Parathyroid adenoma (tissue), 2 donors: Measurements from ENCODE around the gene OR5B21.

Experiments used
- H2AFZ ChIP-seq: fragments of 300-600 bp; sonication (generic); one replicate; pipeline ENCODE4 v1.7.0; 2017; ENCODE audit warnings: antibody characterized with exemption, mild to moderate bottlenecking
- H3K27ac ChIP-seq: fragments of 300-600 bp; sonication (generic); one replicate; pipeline ENCODE4 v1.7.0; 2017
- H3K27me3 ChIP-seq: fragments of 300-600 bp; sonication (generic); one replicate; pipeline ENCODE4 v1.7.0; 2017; ENCODE audit warnings: low read length; ENCODE audit not compliant: control insufficient read depth, insufficient read depth
- H3K36me3 ChIP-seq: fragments of 300-600 bp; sonication (generic); one replicate; pipeline ENCODE4 v1.7.0; 2017; ENCODE audit warnings: low read length; ENCODE audit not compliant: control insufficient read depth, insufficient read depth
- H3K4me1 ChIP-seq: fragments of 300-600 bp; sonication (generic); one replicate; pipeline ENCODE4 v1.7.0; 2017; ENCODE audit warnings: control low read depth
- H3K4me2 ChIP-seq: fragments of 300-600 bp; sonication (generic); one replicate; pipeline ENCODE4 v1.7.0; 2017; ENCODE audit warnings: low read length
- H3K4me3 ChIP-seq: fragments of 300-600 bp; sonication (generic); one replicate; pipeline ENCODE4 v1.7.0; 2017; ENCODE audit warnings: low read depth, low read length
- H3K79me2 ChIP-seq: fragments of 300-600 bp; sonication (generic); one replicate; pipeline ENCODE4 v1.7.0; 2017; ENCODE audit warnings: control low read depth
- H3K9ac ChIP-seq: fragments of 300-600 bp; sonication (generic); one replicate; pipeline ENCODE4 v1.7.0; 2017; ENCODE audit warnings: mild to moderate bottlenecking
- H3K9me3 ChIP-seq: fragments of 300-600 bp; sonication (generic); one replicate; pipeline ENCODE4 v1.7.0; 2017; ENCODE audit warnings: low read length; ENCODE audit not compliant: control insufficient read depth
- CTCF ChIP-seq: fragments of 300-600 bp; sonication (generic); IDR thresholded peaks from one replicate; pipeline ENCODE4 v1.7.0; 2017; ENCODE audit warnings: antibody characterized with exemption, mild to moderate bottlenecking
- donor health status: primary hyperparathyroidism.

Gene OR5B21

DNA sequence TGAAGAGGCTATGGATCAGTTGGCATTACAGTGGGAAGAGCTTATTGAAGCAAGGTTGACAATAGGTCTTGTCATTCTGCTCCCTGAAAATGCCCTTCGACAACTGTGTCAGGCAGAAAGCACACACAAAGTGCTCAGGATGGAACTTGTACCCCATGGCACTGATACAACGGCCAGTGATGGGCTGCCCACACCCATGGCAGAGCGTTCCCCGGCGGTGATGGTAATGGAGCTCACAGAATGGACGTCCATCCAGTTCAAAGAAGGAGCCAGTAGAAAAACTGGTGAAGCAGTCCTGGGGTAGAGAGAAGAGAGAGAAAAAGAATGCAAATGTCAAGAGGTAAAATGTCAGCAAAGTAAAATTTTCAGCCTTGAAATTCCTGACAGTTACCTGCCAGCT lies 19.5 kb upstream of the OR5B21 start:
- no peaks in the 10 kb centered on the region for H3K36me3 ChIP-seq
- no peak overlapping the region for H3K4me3 ChIP-seq
- no peak overlapping the region for H3K9ac ChIP-seq
- no peak overlapping the region for H2AFZ ChIP-seq
- H3K27ac ChIP-seq: no peak overlapping the region
- H3K4me2 ChIP-seq: no peak overlapping the region
- no peaks in the 10 kb centered on the region for H3K79me2 ChIP-seq
- TF ChIP-seq CTCF: no peak
- H3K27me3 ChIP-seq: no peaks in the 10 kb centered on the region
- no peaks in the 10 kb centered on the region for H3K4me1 ChIP-seq
- H3K9me3 ChIP-seq: no peaks in the 10 kb centered on the region

GRCh38 chr11:58526721-58527120 lies 18.8 kb upstream of the OR5B21 start:
- H2AFZ ChIP-seq: no peak overlapping the region
- no peaks in the 10 kb centered on the region for H3K36me3 ChIP-seq
- H3K27ac ChIP-seq: no peak overlapping the region
- H3K9me3 ChIP-seq: no peaks in the 10 kb centered on the region
- no peaks in the 10 kb centered on the region for H3K27me3 ChIP-seq
- H3K4me2 ChIP-seq: no peak overlapping the region
- no peak overlapping the region for H3K9ac ChIP-seq
- no peak for TF ChIP-seq CTCF
- no peaks in the 10 kb centered on the region for H3K4me1 ChIP-seq
- H3K79me2 ChIP-seq: no peaks in the 10 kb centered on the region
- H3K4me3 ChIP-seq: no peak overlapping the region

DNA sequence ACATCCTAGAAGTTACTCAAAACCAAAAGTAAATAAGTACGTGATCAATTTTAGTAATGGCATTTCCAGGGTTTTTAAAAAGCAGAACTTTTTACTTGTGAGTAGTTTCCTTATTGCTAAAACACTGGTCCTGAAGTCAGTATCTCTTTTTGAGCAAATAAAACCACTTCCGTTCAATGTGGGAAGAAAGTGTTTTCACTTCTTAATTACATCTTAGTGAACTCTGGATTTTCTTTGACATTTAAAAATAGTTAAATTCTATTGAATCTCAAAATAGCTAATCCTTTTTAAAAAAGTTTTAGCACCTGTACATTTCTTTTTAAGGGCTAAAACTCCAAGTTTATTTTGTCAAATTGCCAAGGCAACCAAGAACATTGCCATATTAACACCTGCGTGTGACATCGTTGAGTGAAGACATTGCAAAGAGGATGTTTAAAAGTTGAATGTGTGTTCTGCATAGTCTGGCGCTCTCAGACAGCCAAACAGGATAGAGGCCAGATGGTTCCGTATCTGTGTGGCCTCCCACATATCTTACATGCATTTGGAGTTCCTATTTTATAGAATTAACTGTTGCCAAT lies 17.2 kb upstream of the OR5B21 start:
- H3K27ac ChIP-seq: no peak overlapping the region
- H3K4me1 ChIP-seq: no peaks in the 10 kb centered on the region
- no peaks in the 10 kb centered on the region for H3K79me2 ChIP-seq
- no peak overlapping the region for H3K4me2 ChIP-seq
- H3K9ac ChIP-seq: no peak overlapping the region
- H3K4me3 ChIP-seq: no peak overlapping the region
- H3K27me3 ChIP-seq: no peaks in the 10 kb centered on the region
- H2AFZ ChIP-seq: no peak overlapping the region
- H3K36me3 ChIP-seq: no peaks in the 10 kb centered on the region
- H3K9me3 ChIP-seq: no peaks in the 10 kb centered on the region
- TF ChIP-seq CTCF: no peak

DNA sequence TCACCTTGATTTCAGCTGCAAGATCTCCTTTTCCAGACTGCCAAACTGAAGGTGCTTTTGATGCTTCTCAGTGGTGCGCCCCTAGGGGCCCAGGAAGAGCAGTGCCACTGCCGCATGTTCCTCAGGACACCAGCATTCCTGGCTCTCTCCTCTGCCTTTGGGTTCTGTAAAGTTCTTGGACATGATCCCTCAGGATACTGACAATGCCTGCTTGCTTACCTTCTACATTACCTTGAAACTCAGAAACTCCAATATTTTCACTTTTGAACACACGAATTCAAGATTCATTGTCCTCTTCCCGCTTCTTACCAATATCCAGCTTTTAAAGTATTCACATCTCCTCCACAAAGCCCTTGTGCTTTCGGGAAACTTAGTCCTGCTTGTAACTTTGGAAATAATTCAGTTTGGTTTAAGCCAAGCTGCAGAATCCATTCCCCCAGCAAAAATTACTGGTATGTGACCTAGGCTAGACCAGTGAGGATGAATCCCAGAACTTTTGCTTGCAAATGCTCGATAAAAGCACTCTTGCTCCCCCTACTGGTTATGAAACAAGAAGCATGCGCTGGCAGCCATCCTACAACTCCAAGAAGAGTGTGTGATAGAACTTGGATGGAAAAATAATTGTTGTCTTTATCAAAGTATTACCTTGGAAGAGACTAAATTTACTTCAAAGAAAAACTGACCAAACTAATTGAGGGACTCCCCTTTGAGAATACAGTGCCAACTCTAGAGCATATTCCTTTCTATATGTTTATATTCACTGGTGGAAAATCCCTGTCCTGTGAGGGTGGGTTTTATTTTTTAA lies 16.5 kb upstream of the OR5B21 start:
- peak overlapping the region; percentile 22 for H3K4me2 ChIP-seq
- no peak overlapping the region for H3K27ac ChIP-seq
- no peaks in the 10 kb centered on the region for H3K36me3 ChIP-seq
- H3K4me1 ChIP-seq: no peaks in the 10 kb centered on the region
- H3K9me3 ChIP-seq: no peaks in the 10 kb centered on the region
- H3K27me3 ChIP-seq: no peaks in the 10 kb centered on the region
- H2AFZ ChIP-seq: peak overlapping the region; percentile 70
- peak; percentile 44 for TF ChIP-seq CTCF
- H3K9ac ChIP-seq: no peak overlapping the region
- H3K4me3 ChIP-seq: no peak overlapping the region
- no peaks in the 10 kb centered on the region for H3K79me2 ChIP-seq
